Measurements from ENCODE around the gene PIGK. TPM values are rescaled to one million over a fixed set of nuclear protein-coding genes. Genes with fewer than 3 reads are reported as not detected.

The PIGK gene
- total RNA-seq, 4 donors from 2014 or later = 10.9 to 23.0 (median 14.4) TPM

GRCh38 chr1:77118712-77119111, 100.5 kb downstream of the PIGK start:
- ATAC-seq (ENCODE audit: low FRiP score) = no peak
- TF ChIP-seq CTCF (IDR thresholded peaks at IDR 0.05) = no peak
- DNase-seq (ENCODE audit: low spot score) = no peak

- ATAC-seq (ENCODE audit: low FRiP score) (no peak), DNase-seq (ENCODE audit: low spot score) (no peak)
- TF ChIP-seq CTCF (IDR thresholded peaks at IDR 0.05) = no peak
Observed at GRCh38 chr1:77104672-77105071, 114.6 kb downstream of the PIGK start.

- no peak for ATAC-seq (ENCODE audit: low FRiP score)
- DNase-seq (ENCODE audit: low spot score) = no peak
- TF ChIP-seq CTCF (IDR thresholded peaks at IDR 0.05) = no peak
Observed at GRCh38 chr1:77103486-77103885, 115.7 kb downstream of the PIGK start.

- DNase-seq (ENCODE audit: low spot score) = no peak
- no peak for TF ChIP-seq CTCF (IDR thresholded peaks at IDR 0.05)
- ATAC-seq (ENCODE audit: low FRiP score) = no peak
Observed at GRCh38 chr1:77100875-77101274, 118.4 kb downstream of the PIGK start.

GRCh38 chr1:77096496-77097255, 122.6 kb downstream of the PIGK start:
- TF ChIP-seq CTCF (IDR thresholded peaks at IDR 0.05) = no peak
- no peak for ATAC-seq (ENCODE audit: low FRiP score)

GRCh38 chr1:77095236-77095635, 124.0 kb downstream of the PIGK start:
- DNase-seq (ENCODE audit: low spot score) = no peak
- no peak for ATAC-seq (ENCODE audit: low FRiP score)
- TF ChIP-seq CTCF (IDR thresholded peaks at IDR 0.05) = no peak

More at GRCh38 chr1:77096496-77097255, 122.6 kb downstream of the PIGK start:
- DNase-seq (ENCODE audit: low spot score) = no peak

GRCh38 chr1:77089756-77090155, 129.5 kb downstream of the PIGK start:
- ATAC-seq (ENCODE audit: low FRiP score) = no peak
- TF ChIP-seq CTCF (IDR thresholded peaks at IDR 0.05) = no peak
- no peak for DNase-seq (ENCODE audit: low spot score)

Measured in omental fat pad (tissue), 4 donors.